ENCODE measurements around the gene ACOX3. TPM values are rescaled to one million over a fixed set of nuclear protein-coding genes. Genes with fewer than 3 reads are reported as not detected.

ACOX3 gene
- total and polyA plus RNA-seq, 9 of the 15 experiments (the other 6 are each of a cell fraction or from before 2014, with no cell fraction given): 0.68 to 7.3 (median 3.7) TPM

DNA sequence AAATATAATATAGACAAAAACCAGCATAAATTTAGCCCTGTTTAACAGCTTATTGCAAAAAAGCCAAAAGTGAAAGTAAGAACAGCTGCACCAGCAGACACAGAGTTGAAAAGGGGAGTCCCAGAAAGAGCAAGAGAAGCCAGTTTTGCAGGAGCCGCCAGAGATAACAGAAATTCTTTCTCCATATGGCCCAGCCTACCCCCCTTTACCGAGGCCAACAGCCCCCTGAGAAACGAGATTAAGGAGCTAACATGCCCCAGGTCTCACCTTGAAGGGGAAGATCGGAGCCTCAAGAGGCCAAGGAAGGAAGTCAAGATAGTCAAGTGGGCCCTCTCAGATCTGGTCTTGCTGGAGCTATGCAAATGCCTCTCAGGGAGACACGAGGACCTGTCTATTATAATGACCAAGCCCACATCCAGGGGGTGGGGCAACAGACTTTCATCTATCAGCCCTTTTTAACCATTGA lies 4.8 kb downstream of the ACOX3 start:
- ATAC-seq (peak; percentile 13), FAIRE-seq (peak; percentile 88), DNase-seq (ENCODE audit: extremely low read depth in 1 of 4, low spot score in 3 of 4) (peak in 2 of 4 experiments; percentile 48 to 81)
- CTCF ChIA-PET (ENCODE audit: low intra/inter-chr PET ratio): interaction anchor here (0.7 kb wide), 1 partner anchor 68 kb away, joined by 3 read pairs; no protein-coding TSS in a partner anchor
- H3K27me3 ChIP-seq (ENCODE audit: control insufficient read depth in 2 of 2, insufficient read depth in 2 of 2, low read length in 2 of 2): no peaks in the 10 kb centered on the region
- H3K4me2 ChIP-seq (ENCODE audit: insufficient read depth, low read length): peak overlapping the region; percentile 72
- peak overlapping the region; percentile 27 for H3K4me3 ChIP-seq
- POLR2A ChIA-PET: interaction anchor here (0.6 to 1.0 kb wide), 2 partner anchors 43 to 169 kb away, joined by 3 read pairs; no protein-coding TSS in a partner anchor
- H4K20me1 ChIP-seq (replicated peaks; ENCODE audit: control insufficient read depth, insufficient read depth, low read length): peaks cover 6% of the 10 kb centered on the region; the same call in 1 of the 2 replicates
- peak overlapping the region; percentile 60 for H3K27ac ChIP-seq (ENCODE audit: extremely low read depth, low read depth, low read length)
- 2% methylated on average over 5 of the region's 5 CpGs for WGBS (ENCODE audit: insufficient coverage, low coverage, missing lambda C conversion rate)
- peaks cover 2% of the 10 kb centered on the region in 2 experiments; a peak in 3 of 5 replicates for H3K4me1 ChIP-seq (replicated peaks in 1 of 2; ENCODE audit: control insufficient read depth in 2 of 2, insufficient read depth in 2 of 2, low read length in 2 of 2)
- H3K9me1 ChIP-seq (ENCODE audit: control insufficient read depth, insufficient read depth, low read length): peaks cover 3% of the 10 kb centered on the region
- peaks cover 45% of the 10 kb centered on the region for H3K79me2 ChIP-seq (ENCODE audit: control insufficient read depth, insufficient read depth, low read length)
- no peaks in the 10 kb centered on the region for H3K9me3 ChIP-seq (replicated peaks; ENCODE audit: control insufficient read depth, insufficient read depth, low read depth, low read length)
- peak overlapping the region; percentile 18 to 22; a peak in 2 of 4 replicates for H3K9ac ChIP-seq (ENCODE audit: insufficient read depth in 1 of 2, low read depth in 2 of 2, low read length in 2 of 2)
- BruUV-seq (replicated peaks): no TSS peak
- H3K36me3 ChIP-seq (ENCODE audit: control insufficient read depth, insufficient read depth, low read length): peaks cover 6% of the 10 kb centered on the region; the same call in 2 of the 3 replicates
- intact Hi-C loops (cut with micrococcal nuclease) (no loop called here), in situ Hi-C loops (cut with MboI) (no loop called here)
- H2AFZ ChIP-seq (ENCODE audit: low read depth, low read length): peak overlapping the region; percentile 44; the same call in 1 of the 2 replicates
- TF ChIP-seq TCF3 (CRISPR knock-in tag; IDR thresholded peaks at IDR 0.05) (peak; percentile 27; the same call in 1 of the 2 replicates), YY1 (IDR thresholded peaks at IDR 0.05; ENCODE audit: borderline replicate concordance in 1 of 3, control insufficient read depth in 1 of 3, extremely low read depth in 1 of 3, insufficient read depth in 3 of 3, insufficient read length in 1 of 3, insufficient replicate concordance in 2 of 3, low read depth in 1 of 3, low read length in 2 of 3) (no peak), POLR2AphosphoS5 (IDR thresholded peaks at IDR 0.05; ENCODE audit: control insufficient read depth, insufficient read depth, low read depth, low read length) (0 out of 2 replicates have a peak, but pooled peaks have one; percentile 23), CBFA2T2 (conservative IDR thresholded peaks at IDR 0.05) (peak; percentile 20; the same call in 1 of the 2 replicates), ZBTB5 (IDR thresholded peaks at IDR 0.05) (no peak), VEZF1 (CRISPR knock-in tag; IDR thresholded peaks at IDR 0.05) (peak; percentile 63), GATA2 (CRISPR knock-in tag; IDR thresholded peaks at IDR 0.05) (peak; percentile 10; the same call in 1 of the 2 replicates), ETS1 (conservative IDR thresholded peaks at IDR 0.05; ENCODE audit: control insufficient read depth, low read depth, low read length) (0 out of 2 replicates have a peak, but pooled peaks have one; percentile 23), CBFA2T3 (IDR thresholded peaks at IDR 0.05) (peak; percentile 56), MAX (CRISPR knock-in tag; IDR thresholded peaks at IDR 0.05) (0 out of 2 replicates have a peak, but pooled peaks have one; percentile 12), NCOA6 (IDR thresholded peaks at IDR 0.05) (no peak), KLF16 (IDR thresholded peaks at IDR 0.05) (no peak), NCOR1 (IDR thresholded peaks at IDR 0.05) (0 out of 2 replicates have a peak, but pooled peaks have one; percentile 9), NEUROD1 (IDR thresholded peaks at IDR 0.05; ENCODE audit: borderline replicate concordance, low read depth, low read length, partially characterized antibody) (no peak)
- TF ChIP-seq, protein P1, sequence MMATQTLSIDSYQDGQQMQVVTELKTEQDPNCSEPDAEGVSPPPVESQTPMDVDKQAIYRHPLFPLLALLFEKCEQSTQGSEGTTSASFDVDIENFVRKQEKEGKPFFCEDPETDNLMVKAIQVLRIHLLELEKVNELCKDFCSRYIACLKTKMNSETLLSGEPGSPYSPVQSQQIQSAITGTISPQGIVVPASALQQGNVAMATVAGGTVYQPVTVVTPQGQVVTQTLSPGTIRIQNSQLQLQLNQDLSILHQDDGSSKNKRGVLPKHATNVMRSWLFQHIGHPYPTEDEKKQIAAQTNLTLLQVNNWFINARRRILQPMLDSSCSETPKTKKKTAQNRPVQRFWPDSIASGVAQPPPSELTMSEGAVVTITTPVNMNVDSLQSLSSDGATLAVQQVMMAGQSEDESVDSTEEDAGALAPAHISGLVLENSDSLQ (IDR thresholded peaks at IDR 0.05): 0 out of 2 replicates have a peak, but pooled peaks have one; percentile 36

All from K562 (cell line).